GM18909 (cell line): ENCODE measurements around the gene IFNA5.
A peak's percentile ranks its signal among the peaks of the same experiment; 100 is the strongest.

Source experiments
- ATAC-seq: cut with Tn5 transposase; IDR thresholded peaks from one replicate; pipeline ENCODE4 v1.9.1; 2021; ENCODE audit warnings: mild to moderate bottlenecking; ENCODE audit not compliant: unreplicated experiment, poor library complexity

The IFNA5 gene

GRCh38 chr9:21294904-21295538, 10.1 kb downstream of the IFNA5 start:
- peak; percentile 81 for ATAC-seq

GRCh38 chr9:21294364-21294774, 10.7 kb downstream of the IFNA5 start:
- ATAC-seq = peak; percentile 70

GRCh38 chr9:21289848-21290247, 15.3 kb downstream of the IFNA5 start:
- no peak for ATAC-seq

GRCh38 chr9:21287280-21287679, 17.8 kb downstream of the IFNA5 start:
- ATAC-seq = no peak

- no peak for ATAC-seq
Observed at GRCh38 chr9:21286659-21287058, 18.5 kb downstream of the IFNA5 start.

- ATAC-seq = no peak
Observed at GRCh38 chr9:21286099-21286498, 19.0 kb downstream of the IFNA5 start.

- ATAC-seq = no peak
Observed at GRCh38 chr9:21281275-21281674, 23.8 kb downstream of the IFNA5 start.

GRCh38 chr9:21268347-21268657, 36.8 kb downstream of the IFNA5 start:
- no peak for ATAC-seq

- ATAC-seq = peak; percentile 64
Observed at GRCh38 chr9:21267485-21268346, 37.4 kb downstream of the IFNA5 start.

GRCh38 chr9:21266733-21267484, 38.2 kb downstream of the IFNA5 start:
- ATAC-seq = peak; percentile 57

- peak; percentile 70 for ATAC-seq
Observed at GRCh38 chr9:21265421-21266189, 39.5 kb downstream of the IFNA5 start.

- peak; percentile 55 for ATAC-seq
Observed at GRCh38 chr9:21255538-21256212, 49.4 kb downstream of the IFNA5 start.
